Activated effector memory CD4-positive, alpha-beta T cell treated with anti-CD3 and anti-CD28 coated beads, Interleukin-2, amount 50 U/mL, for 16 hours (primary cell): ENCODE measurements around the gene NELFCD.
"Not testable (repeated sequence)": the region's sequence is repeated elsewhere in the genome, so short reads cannot be mapped to it uniquely, and the experiment has no call there.

Experiments
- DNase-seq: peaks from one replicate; pipeline ENCODE4 v3.0.0-alpha.2; 2020

The NELFCD gene

DNA sequence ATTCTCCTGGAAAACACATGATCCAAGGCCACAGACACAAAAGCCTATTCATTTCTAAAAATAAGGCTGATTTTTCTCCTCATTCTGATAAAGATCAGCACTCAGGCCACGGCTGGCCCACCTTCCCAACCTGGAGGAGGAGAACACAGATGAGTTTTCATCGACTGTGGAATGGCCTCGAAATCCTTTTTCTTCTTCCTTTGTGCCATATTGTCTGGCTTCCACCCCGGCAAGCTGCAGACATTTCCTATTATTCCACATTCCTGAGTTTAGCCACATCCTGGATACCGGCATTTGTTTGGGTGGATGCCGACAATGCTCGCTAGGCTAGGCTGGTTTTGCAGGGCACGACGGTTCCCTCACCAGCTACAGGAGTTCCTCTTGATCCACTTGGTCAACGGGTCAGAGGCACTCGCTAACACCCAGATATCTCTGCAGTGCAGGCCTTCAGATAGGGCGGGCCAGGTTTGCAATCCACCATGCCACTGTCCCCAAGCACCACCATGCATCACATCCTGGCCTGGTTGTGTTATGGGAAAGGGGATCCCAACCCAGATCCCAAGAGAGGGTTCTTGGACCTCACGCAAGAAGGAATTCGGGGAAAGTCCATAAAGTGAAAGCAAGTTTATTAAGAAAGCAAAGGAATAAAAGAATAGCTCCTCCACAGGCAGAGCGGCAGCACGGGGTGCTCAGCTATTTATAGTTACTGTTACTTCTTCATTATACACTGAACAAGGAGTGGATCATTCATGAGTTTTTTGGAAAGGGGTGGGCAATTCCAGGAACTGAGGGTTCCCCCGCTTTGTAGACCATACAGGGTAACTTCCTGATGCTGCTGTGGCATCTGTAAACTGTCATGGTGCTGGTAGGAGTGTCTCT is 30.2 kb downstream of the NELFCD start:
- DNase-seq, result peak; percentile 57

- not testable (repeated sequence) for DNase-seq
Observed at GRCh38 chr20:59011874-59012157, 30.8 kb downstream of the NELFCD start.

GRCh38 chr20:59013031-59013951 is 32.2 kb downstream of the NELFCD start:
- DNase-seq, result peak; percentile 39

DNA sequence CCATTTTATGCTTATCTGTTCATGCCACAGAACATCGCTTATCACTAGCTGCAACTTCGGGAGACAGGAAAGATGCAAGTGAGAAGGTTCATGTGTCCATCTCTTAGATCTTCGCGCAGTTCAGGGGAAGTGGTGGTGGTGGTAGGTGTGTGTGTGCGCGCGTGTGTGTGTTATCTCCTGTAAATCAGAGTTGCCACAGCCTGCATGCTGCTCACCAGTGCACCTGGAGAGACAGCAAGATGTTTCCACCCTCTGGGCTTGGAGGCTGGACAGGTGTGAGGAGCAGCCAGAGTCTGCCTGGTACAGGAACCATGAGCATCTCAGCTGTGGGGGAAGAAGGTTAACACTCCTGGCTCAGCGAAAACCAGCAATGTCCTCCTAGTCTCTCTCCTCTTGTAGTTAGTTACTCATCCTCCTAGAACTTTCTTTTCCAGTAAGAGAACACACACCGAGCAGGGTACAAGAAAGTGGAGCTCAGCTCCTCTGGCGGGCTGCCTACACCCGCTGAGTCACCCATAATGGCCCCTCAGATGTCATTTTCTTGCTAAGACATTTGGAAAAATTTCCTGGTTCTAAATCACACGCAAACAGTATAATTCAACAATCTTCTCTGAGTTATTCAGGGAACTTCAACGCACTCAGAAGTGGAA is 33.0 kb downstream of the NELFCD start:
- peak; percentile 65 for DNase-seq

- peak; percentile 41 for DNase-seq
Observed at GRCh38 chr20:59014680-59015389, 33.8 kb downstream of the NELFCD start.

DNA sequence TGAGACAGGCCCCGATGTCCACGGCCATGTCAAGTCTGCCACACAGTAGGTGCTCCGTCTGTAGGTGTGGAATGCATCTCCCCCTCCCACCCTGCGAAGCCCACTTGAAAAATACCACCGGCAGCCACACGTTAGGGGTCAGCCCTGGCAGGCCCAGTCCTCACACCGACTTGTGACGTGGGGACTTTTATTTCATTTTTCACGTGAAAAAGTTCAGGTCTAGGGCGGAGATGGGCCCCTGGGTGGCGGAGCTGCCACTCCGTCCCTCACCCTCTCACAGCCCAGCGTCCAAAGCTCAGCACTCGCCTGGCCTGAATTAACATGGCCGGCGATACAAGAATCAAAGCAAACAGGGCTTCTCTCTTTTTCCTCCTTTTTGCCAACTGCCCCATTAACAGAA is 34.4 kb downstream of the NELFCD start:
- no peak for DNase-seq

DNA sequence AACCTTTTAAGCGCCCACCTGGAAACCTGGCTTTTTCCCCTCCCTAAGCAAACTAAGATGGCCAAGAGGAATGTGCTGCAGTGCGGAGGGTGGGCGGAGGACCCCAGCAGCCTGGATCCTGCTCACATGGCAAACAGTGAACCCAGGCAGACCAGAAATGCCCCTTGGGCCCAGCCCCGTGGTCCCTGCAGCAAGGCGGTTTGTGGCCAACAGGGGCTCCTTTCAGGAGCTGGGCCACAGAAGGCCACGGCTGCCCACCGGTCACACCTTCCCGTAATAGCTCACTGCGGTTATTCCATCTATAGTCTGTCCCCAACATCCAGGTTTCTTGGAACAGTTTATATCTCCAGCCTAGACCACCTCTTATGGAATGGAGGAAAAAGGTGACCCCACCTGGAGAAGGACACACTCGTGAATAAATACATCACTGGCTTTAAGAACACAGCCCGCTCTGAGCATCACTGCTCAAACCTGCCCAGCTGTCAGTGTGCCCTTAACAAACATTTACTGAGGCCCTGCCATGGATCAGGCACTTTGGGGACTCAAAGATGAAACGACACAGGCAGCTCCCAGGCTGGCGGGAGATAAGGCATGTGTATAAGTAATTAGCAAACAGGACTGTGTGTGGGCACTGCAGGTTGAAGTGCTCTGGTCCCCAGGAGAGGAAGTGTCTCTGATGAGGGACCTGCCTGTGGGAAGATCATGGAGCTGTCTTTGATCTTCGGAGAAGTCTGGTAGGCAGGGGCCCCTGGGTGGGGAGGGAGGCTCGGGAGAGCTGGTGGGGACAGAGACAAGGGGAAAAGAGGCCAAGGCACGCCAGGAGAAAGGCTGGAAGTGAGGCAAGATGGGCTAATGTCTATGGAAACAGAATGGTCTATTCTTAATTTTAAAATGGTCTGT is 35.0 kb downstream of the NELFCD start:
- DNase-seq, result peak; percentile 37

GRCh38 chr20:59016795-59017492 is 35.9 kb downstream of the NELFCD start:
- peak; percentile 66 for DNase-seq

DNA sequence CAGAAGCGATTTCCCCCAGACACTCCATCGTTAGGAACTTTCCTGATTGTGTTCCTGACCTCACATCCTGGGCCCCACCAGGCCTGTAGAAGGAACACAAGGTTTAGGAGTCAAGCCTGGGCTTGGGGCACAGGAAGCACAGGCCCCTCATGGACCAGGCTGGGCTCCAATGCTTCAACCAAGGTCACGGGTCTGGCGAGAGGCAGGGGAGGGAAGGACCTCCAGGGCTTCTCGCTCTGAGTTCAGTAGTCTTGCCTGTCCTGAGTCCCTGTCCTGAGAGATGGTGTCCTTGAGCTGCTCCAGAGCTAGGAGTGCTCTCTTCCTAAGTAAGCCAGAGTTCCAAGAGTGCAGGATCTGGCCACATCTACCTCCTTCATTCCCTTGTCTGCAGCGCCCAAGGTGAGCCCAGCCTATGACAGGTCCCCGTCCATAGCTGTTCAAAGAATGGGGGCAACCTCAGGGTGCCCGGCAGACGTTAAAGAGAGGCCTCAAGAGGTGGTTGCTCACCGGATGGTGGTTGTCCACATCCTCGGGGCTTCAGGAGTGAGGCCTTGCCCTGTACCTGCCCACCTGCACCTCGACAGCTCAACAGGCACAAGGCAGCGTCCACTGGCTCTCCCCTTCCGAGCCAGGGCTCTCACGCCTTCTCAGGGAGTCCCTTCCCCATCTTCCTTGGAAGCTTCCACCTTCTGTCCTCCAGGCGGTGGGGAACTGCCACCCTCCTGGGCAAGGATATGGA is 36.6 kb downstream of the NELFCD start:
- peak; percentile 58 for DNase-seq

GRCh38 chr20:59018817-59019216 is 37.8 kb downstream of the NELFCD start:
- DNase-seq, result peak; percentile 39

DNA sequence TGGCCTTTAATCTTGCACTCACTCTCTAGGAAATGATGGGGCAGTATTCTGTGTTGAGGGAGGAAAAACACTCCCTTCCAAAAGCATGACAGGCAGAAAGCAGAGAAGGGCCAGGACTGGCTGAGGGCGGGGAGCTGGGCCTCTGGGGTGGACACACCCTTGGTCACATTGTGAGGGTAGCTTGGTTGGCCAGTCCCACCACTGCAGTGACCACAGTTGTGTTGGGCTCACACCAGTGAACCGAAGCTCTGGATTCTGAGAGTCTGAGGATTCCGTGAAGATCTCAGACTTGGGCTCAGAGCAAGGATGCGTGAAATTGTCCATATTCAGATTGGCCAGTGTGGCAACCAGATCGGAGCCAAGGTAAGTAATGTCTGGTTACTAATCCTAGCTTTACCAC is 38.2 kb downstream of the NELFCD start, which contains the start of gene TUBB1:
TUBB1 (plus strand) TSS at position 213 of the 400 bp plus-strand sequence; CDS start at position 307, 94 bp downstream.
- peak; percentile 36 for DNase-seq

- no peak for DNase-seq
Observed at GRCh38 chr20:59020938-59021551, 40.0 kb downstream of the NELFCD start.

GRCh38 chr20:59022754-59023153 is 41.7 kb downstream of the NELFCD start:
- no peak for DNase-seq

DNA sequence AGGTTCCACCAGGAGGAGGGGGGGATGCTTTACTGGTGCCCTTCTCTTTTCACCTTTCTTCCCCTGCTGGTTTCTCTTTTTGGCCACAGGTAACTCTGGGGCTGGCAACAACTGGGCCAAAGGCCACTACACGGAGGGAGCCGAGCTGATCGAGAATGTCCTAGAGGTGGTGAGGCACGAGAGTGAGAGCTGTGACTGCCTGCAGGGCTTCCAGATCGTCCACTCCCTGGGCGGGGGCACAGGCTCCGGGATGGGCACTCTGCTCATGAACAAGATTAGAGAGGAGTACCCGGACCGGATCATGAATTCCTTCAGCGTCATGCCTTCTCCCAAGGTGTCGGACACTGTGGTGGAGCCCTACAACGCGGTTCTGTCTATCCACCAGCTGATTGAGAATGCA is 42.6 kb downstream of the NELFCD start:
- DNase-seq, result no peak

DNA sequence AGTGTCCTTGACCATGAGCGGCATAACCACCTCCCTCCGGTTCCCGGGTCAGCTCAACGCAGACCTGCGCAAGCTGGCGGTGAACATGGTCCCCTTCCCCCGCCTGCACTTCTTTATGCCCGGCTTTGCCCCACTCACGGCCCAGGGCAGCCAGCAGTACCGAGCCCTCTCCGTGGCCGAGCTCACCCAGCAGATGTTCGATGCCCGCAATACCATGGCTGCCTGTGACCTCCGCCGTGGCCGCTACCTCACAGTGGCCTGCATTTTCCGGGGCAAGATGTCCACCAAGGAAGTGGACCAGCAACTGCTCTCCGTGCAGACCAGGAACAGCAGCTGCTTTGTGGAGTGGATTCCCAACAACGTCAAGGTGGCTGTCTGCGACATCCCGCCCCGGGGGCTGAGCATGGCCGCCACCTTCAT is 43.1 kb downstream of the NELFCD start:
- DNase-seq, result no peak

- DNase-seq, result no peak
Observed at GRCh38 chr20:59025086-59025485, 44.0 kb downstream of the NELFCD start.

GRCh38 chr20:59025511-59025910 is 44.5 kb downstream of the NELFCD start:
- no peak for DNase-seq

DNA sequence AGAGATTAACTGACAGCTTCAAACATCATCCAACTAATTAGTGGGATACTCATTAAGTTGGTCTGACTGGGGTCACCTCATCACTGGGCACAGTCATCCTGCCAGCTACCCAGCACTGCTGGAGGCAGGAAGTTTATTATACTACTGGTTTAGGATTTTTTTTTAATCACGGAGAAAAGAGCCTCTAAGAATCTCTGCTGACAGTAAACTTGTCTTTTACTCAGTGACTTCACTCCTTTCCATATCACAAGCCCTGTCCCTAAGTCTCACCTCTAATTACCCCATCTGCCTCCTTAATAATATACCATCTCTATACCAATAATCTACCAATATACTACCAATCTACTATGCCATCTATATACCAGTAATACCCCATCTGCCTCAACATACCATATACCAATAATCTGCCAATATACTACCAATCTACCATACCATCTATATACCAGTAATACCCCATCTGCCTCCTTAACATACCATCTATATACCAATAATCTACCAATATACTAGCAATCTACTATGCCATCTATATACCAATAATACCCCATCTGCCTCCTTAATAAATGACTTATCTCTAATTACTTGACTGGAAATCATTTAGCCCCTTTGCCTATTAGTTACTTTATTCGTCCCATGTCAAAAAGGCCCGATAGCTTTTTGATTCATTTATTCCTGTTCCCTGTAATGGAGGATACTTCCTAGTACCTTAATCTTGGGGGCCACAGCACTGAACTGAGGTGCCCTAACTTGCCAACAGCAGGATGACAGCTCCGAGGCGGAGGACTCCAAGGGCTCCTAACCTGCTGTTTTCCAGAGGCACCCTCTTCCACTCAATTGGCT is 46.1 kb downstream of the NELFCD start:
- no peak for DNase-seq
